Stimulated activated effector memory CD8-positive, alpha-beta T cell treated with anti-CD3 and anti-CD28 coated beads, Interleukin-12 subunit alpha, Interleukin-12 subunit beta, amount 100 ng/mL, for 72 hours (primary cell): ENCODE measurements around the gene CES5A.
A peak's percentile ranks its signal among the peaks of the same experiment; 100 is the strongest.
"Not testable (repeated sequence)": the region's sequence is repeated elsewhere in the genome, so short reads cannot be mapped to it uniquely, and the experiment has no call there.

Experiments
- ATAC-seq: fragments of 150-1000 bp; cut with Tn5 transposase; 2 replicates; pipeline ENCODE4 v1.10.0; 2021
- DNase-seq, 2 donors: peaks; one replicate each; pipeline ENCODE4 v3.0.0; 2021 to 2022; ENCODE audit warnings: low spot score in 2 of 2
- H3K27ac Mint-ChIP-seq: one replicate; pipeline ENCODE4 v1.8.0; 2022; ENCODE audit warnings: mild to moderate bottlenecking, mixed read lengths
- H3K36me3 Mint-ChIP-seq: one replicate; pipeline ENCODE4 v1.8.0; 2022; ENCODE audit warnings: mild to moderate bottlenecking, mixed read lengths
- H3K4me1 Mint-ChIP-seq: one replicate; pipeline ENCODE4 v1.8.0; 2022; ENCODE audit warnings: mixed read lengths
- H3K4me3 Mint-ChIP-seq: one replicate; pipeline ENCODE4 v1.8.0; 2022; ENCODE audit warnings: mild to moderate bottlenecking, mixed read lengths
- H3K9me3 Mint-ChIP-seq: one replicate; pipeline ENCODE4 v1.8.0; 2022; ENCODE audit warnings: mixed read lengths

CES5A gene, protein sequence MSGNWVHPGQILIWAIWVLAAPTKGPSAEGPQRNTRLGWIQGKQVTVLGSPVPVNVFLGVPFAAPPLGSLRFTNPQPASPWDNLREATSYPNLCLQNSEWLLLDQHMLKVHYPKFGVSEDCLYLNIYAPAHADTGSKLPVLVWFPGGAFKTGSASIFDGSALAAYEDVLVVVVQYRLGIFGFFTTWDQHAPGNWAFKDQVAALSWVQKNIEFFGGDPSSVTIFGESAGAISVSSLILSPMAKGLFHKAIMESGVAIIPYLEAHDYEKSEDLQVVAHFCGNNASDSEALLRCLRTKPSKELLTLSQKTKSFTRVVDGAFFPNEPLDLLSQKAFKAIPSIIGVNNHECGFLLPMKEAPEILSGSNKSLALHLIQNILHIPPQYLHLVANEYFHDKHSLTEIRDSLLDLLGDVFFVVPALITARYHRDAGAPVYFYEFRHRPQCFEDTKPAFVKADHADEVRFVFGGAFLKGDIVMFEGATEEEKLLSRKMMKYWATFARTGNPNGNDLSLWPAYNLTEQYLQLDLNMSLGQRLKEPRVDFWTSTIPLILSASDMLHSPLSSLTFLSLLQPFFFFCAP

GRCh38 chr16:55875273-55875672, at the start of gene CES5A:
Gene CES5A, minus strand, starts transcription at chr16:55875373. Its CDS starts 152 bp downstream, at chr16:55875221.
- no peak within 1 kb of the TSS for H3K4me3 Mint-ChIP-seq
- peaks cover 3% of the 10 kb centered on the region for H3K9me3 Mint-ChIP-seq
- no peaks in the 10 kb centered on the region for H3K4me1 Mint-ChIP-seq
- ATAC-seq (no peak), DNase-seq (no peak)
- H3K27ac Mint-ChIP-seq = no peak within 1 kb of the TSS
- H3K36me3 Mint-ChIP-seq = no peaks in the 10 kb centered on the region

- Mint-ChIP-seq H3K9me3 (no peaks in the 10 kb centered on the region), H3K4me3 (no peak overlapping the region), H3K27ac (no peak overlapping the region), H3K4me1 (no peaks in the 10 kb centered on the region), H3K36me3 (no peaks in the 10 kb centered on the region)
- ATAC-seq (no peak), DNase-seq (no peak)
These were observed 47.5 kb upstream of the CES5A start for GRCh38 chr16:55922662-55923061.

GRCh38 chr16:55917373-55918160, 42.4 kb upstream of the CES5A start:
- no peak for DNase-seq
- H3K4me3 Mint-ChIP-seq = no peak overlapping the region

GRCh38 chr16:55915096-55915827, 40.1 kb upstream of the CES5A start:
- H3K4me3 Mint-ChIP-seq = no peak overlapping the region
- ATAC-seq = no peak
- no peak overlapping the region for H3K27ac Mint-ChIP-seq
- no peaks in the 10 kb centered on the region for H3K36me3 Mint-ChIP-seq
- H3K9me3 Mint-ChIP-seq = peaks cover 4% of the 10 kb centered on the region
- DNase-seq = no peak
- H3K4me1 Mint-ChIP-seq = no peaks in the 10 kb centered on the region

More at GRCh38 chr16:55917373-55918160, 42.4 kb upstream of the CES5A start:
- Mint-ChIP-seq H3K4me1 (no peaks in the 10 kb centered on the region), H3K36me3 (no peaks in the 10 kb centered on the region), H3K27ac (no peak overlapping the region), H3K9me3 (no peaks in the 10 kb centered on the region)
- no peak for ATAC-seq

GRCh38 chr16:55914383-55914782, 39.2 kb upstream of the CES5A start:
- DNase-seq = no peak
- Mint-ChIP-seq H3K36me3 (no peaks in the 10 kb centered on the region), H3K4me3 (no peak overlapping the region), H3K9me3 (peaks cover 4% of the 10 kb centered on the region), H3K4me1 (no peaks in the 10 kb centered on the region), H3K27ac (no peak overlapping the region)
- no peak for ATAC-seq

GRCh38 chr16:55913716-55914115, 38.5 kb upstream of the CES5A start:
- Mint-ChIP-seq H3K4me3 (no peak overlapping the region), H3K4me1 (no peaks in the 10 kb centered on the region), H3K27ac (no peak overlapping the region), H3K36me3 (no peaks in the 10 kb centered on the region), H3K9me3 (peaks cover 4% of the 10 kb centered on the region)
- ATAC-seq (no peak), DNase-seq (no peak)

- not testable (repeated sequence) for H3K4me3 Mint-ChIP-seq, H3K4me1 Mint-ChIP-seq, DNase-seq, H3K27ac Mint-ChIP-seq, ATAC-seq, H3K9me3 Mint-ChIP-seq, H3K36me3 Mint-ChIP-seq
These were observed 37.9 kb upstream of the CES5A start for GRCh38 chr16:55913121-55913520.

- DNase-seq = no peak
- no peaks in the 10 kb centered on the region for H3K4me1 Mint-ChIP-seq
- no peak overlapping the region for H3K27ac Mint-ChIP-seq
- no peaks in the 10 kb centered on the region for H3K36me3 Mint-ChIP-seq
- no peak overlapping the region for H3K4me3 Mint-ChIP-seq
- peaks cover 4% of the 10 kb centered on the region for H3K9me3 Mint-ChIP-seq
- no peak for ATAC-seq
These were observed 36.8 kb upstream of the CES5A start for GRCh38 chr16:55912022-55912421.

GRCh38 chr16:55911616-55912015, 36.4 kb upstream of the CES5A start:
- ATAC-seq = no peak

GRCh38 chr16:55909876-55910275, 34.7 kb upstream of the CES5A start:
- Mint-ChIP-seq H3K9me3 (peaks cover 4% of the 10 kb centered on the region), H3K4me3 (no peak overlapping the region), H3K27ac (no peak overlapping the region), H3K4me1 (no peaks in the 10 kb centered on the region), H3K36me3 (no peaks in the 10 kb centered on the region)
- DNase-seq (no peak), ATAC-seq (no peak)

More at GRCh38 chr16:55911616-55912015, 36.4 kb upstream of the CES5A start:
- Mint-ChIP-seq H3K27ac (no peak overlapping the region), H3K9me3 (peaks cover 4% of the 10 kb centered on the region), H3K4me1 (no peaks in the 10 kb centered on the region), H3K36me3 (no peaks in the 10 kb centered on the region), H3K4me3 (no peak overlapping the region)
- DNase-seq = no peak

- H3K27ac Mint-ChIP-seq = no peak overlapping the region
- no peak for ATAC-seq
- DNase-seq = no peak
- no peak overlapping the region for H3K4me3 Mint-ChIP-seq
- H3K4me1 Mint-ChIP-seq = no peaks in the 10 kb centered on the region
- peaks cover 6% of the 10 kb centered on the region for H3K9me3 Mint-ChIP-seq
- H3K36me3 Mint-ChIP-seq = no peaks in the 10 kb centered on the region
These were observed 33.5 kb upstream of the CES5A start for GRCh38 chr16:55908641-55909040.

GRCh38 chr16:55907661-55908060, 32.5 kb upstream of the CES5A start:
- Mint-ChIP-seq H3K27ac (no peak overlapping the region), H3K9me3 (peaks cover 10% of the 10 kb centered on the region), H3K36me3 (no peaks in the 10 kb centered on the region), H3K4me3 (no peak overlapping the region), H3K4me1 (no peaks in the 10 kb centered on the region)
- DNase-seq = no peak
- no peak for ATAC-seq

DNA sequence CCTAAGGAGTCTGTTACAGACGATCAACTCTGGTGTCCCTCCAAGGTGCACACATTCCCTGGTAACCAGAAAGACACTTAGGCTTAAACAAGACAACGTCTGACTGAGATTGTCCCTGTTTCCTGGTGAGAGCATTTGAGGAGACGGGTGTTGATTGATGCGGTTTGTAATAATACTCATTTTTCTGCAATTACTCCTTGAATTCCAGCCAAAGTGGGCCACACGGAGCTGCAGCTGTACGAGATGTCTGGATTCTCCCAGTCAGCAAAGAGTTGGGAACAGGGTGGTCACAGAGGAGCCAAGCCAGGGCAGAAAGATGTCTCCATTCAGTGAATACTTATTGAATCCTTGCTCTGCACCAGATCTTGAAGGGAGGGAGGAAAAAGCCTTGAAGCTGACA, 30.9 kb upstream of the CES5A start:
- no peaks in the 10 kb centered on the region for H3K4me1 Mint-ChIP-seq
- no peak overlapping the region for H3K4me3 Mint-ChIP-seq
- H3K9me3 Mint-ChIP-seq = peaks cover 10% of the 10 kb centered on the region
- H3K27ac Mint-ChIP-seq = no peak overlapping the region
- no peak for DNase-seq
- H3K36me3 Mint-ChIP-seq = no peaks in the 10 kb centered on the region
- no peak for ATAC-seq

DNA sequence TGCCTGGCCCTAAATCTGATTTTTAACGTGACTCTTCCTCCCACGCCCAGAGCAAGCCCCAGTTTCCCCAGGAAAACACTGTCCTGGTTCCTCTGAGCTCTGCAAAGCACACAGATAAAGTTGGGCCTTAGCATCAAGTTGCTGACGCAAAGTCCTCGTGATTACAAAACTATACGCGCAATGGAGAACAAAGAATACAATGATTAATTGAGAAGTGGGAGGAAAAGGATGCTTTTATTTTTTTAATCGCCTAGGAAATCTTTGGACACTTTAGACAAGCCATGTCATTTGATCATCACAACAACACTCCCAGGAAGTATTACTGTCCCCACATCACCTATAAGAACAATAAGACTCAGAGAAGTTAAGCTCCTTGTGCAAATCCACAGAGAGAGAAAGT, 30.5 kb upstream of the CES5A start:
- no peaks in the 10 kb centered on the region for H3K36me3 Mint-ChIP-seq

GRCh38 chr16:55901566-55902217, 26.5 kb upstream of the CES5A start:
- H3K36me3 Mint-ChIP-seq = no peaks in the 10 kb centered on the region
- no peak overlapping the region for H3K4me3 Mint-ChIP-seq
- no peaks in the 10 kb centered on the region for H3K4me1 Mint-ChIP-seq
- ATAC-seq = no peak
- peaks cover 6% of the 10 kb centered on the region for H3K9me3 Mint-ChIP-seq
- H3K27ac Mint-ChIP-seq = no peak overlapping the region
- DNase-seq = peak in 1 of 2 donors; percentile 12

More for the DNA sequence above, 30.5 kb upstream of the CES5A start:
- Mint-ChIP-seq H3K4me1 (no peaks in the 10 kb centered on the region), H3K4me3 (no peak overlapping the region), H3K9me3 (peaks cover 6% of the 10 kb centered on the region), H3K27ac (no peak overlapping the region)
- ATAC-seq (no peak), DNase-seq (no peak)
